ES-I3 (cell line): ENCODE measurements around the gene SFMBT2.
A peak's percentile ranks its signal among the peaks of the same experiment; 100 is the strongest.

Experiments
- H3K36me3 ChIP-seq: 2 replicates; pipeline ENCODE4 v1.6.1; 2013; ENCODE audit warnings: mild to moderate bottlenecking, low read length, control low read depth, moderate library complexity; ENCODE audit not compliant: insufficient read depth
- H3K4me1 ChIP-seq: 2 replicates; pipeline ENCODE4 v1.6.1; 2013; ENCODE audit warnings: mild to moderate bottlenecking, control low read depth, low read length; ENCODE audit not compliant: insufficient read depth
- H3K9ac ChIP-seq: 2 replicates; pipeline ENCODE4 v1.6.1; 2013; ENCODE audit warnings: low read depth, mild to moderate bottlenecking, low read length, moderate library complexity
- H3K9me3 ChIP-seq: 2 replicates; pipeline ENCODE4 v1.6.1; 2013; ENCODE audit warnings: mild to moderate bottlenecking, low read length, moderate library complexity; ENCODE audit not compliant: control insufficient read depth, insufficient read depth

The SFMBT2 gene

DNA sequence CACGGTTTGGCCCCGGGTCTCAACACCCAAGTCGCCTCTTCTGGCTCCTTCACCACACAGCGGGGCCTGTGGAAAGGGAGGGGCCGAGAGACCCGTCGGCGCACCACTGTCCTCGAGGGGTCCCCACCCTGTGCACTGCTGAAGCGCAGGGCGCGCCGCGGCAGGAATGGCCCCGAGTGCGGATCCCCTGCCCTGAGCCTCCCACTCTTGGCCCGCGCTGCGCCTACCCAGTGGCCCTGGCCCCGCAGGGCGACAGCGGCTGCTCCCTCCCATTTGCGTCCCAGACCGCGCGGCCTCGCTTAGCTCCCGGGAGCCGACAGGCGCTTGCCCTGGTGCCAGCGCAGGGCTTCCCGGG is 2.1 kb upstream of the SFMBT2 start:
- H3K9ac ChIP-seq: peak overlapping the region; percentile 86
- no peaks in the 10 kb centered on the region for H3K9me3 ChIP-seq
- H3K4me1 ChIP-seq: no peaks in the 10 kb centered on the region; the same call in 1 of the 2 replicates
- no peaks in the 10 kb centered on the region for H3K36me3 ChIP-seq

DNA sequence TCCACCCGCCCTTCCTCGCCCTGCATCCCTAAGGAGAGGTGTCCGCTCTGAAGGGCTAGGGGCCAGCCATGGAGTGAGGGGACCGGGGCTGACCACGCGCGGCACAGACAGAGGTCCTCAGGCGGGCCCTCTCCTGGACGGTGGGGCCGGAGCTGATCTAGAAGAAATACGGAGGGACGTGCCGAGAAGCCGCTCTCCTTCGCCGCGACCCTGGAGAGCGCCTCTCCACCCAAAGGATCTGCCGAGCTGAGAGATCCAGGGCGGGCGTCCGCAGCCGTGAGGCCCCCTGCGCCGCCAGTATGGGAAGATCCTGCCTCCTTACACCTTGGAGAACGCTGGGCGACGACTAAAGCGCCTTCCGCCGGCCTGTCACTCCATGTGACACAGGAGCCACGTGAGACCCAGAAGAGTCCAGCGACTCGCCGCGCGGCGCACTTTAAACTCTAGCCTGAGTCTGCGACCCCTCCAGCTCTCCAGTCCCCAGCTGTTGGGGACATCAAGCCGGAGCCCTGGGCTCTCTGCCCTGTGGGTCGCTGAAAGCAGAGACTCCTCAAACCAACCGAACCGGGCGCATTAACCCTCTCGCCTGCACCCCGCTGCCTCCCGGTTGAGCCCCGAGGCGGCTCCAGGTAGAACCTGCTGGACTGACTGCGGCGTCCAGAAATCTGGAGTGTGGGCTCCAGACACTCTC is 1.5 kb upstream of the SFMBT2 start:
- peak overlapping the region; percentile 86 for H3K9ac ChIP-seq
- H3K9me3 ChIP-seq: no peaks in the 10 kb centered on the region
- no peaks in the 10 kb centered on the region for H3K36me3 ChIP-seq
- H3K4me1 ChIP-seq: no peaks in the 10 kb centered on the region; the same call in 1 of the 2 replicates

DNA sequence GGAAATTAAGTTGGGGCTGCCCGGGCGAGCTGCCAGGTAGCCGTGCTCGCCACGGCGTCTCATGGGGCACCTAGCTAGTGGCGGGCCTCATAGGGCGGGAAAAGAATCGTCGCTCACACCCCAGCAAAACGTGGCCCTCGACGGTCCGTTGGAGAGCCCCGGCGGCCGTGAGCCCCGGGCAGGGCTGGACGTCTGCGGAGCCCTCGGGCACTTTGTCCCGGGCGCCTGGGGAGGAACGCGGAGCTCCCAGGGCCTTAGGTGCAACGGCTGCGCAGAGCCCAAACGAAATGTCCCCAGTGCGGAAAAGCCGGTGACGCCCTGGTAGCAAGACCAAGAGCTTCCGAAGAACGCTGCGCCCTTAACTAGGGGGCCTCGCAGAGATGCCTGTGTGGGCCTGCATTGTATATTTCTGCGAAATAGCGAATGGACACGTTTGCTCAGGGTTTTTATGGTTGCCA is 866 bp upstream of the SFMBT2 start:
- Histone ChIP-seq H3K36me3 (no peaks in the 10 kb centered on the region), H3K4me1 (no peaks in the 10 kb centered on the region; the same call in 1 of the 2 replicates), H3K9me3 (no peaks in the 10 kb centered on the region), H3K9ac (peak overlapping the region; percentile 86)

DNA sequence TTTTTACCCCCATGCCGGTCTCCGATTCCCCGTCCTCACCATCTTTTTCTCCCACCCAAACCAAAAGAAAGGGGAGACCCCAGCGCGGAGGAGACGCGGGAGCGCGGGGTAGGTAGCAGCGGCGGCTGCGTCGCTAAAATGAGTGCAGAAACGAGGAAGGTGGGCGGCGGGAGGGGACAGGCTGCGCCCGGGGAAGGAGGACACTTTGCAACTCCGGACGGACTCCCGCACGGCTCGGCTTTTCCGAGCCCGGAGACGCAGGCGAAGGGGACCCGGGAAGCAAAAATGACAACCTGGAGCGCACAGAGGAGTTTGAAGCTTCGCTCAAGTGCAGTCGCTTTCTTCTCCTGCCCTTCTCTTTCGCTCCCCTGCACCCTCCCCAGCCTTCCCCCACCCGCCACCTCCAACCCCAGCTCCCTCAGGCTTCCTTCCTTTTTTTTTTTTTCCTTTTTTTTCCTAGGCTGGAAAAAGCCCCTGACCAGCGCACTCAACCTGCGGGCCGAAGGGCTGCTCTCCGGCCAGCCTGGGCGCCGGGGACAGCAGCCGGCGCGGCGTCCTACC is 453 bp downstream of the SFMBT2 start:
- peak overlapping the region; percentile 86 for H3K9ac ChIP-seq
- no peaks in the 10 kb centered on the region; the same call in 1 of the 2 replicates for H3K4me1 ChIP-seq
- H3K36me3 ChIP-seq: no peaks in the 10 kb centered on the region
- H3K9me3 ChIP-seq: no peaks in the 10 kb centered on the region

GRCh38 chr10:7409732-7410168 is 1.1 kb downstream of the SFMBT2 start:
- no peaks in the 10 kb centered on the region for H3K36me3 ChIP-seq
- no peaks in the 10 kb centered on the region for H3K9me3 ChIP-seq
- peak overlapping the region; percentile 86 for H3K9ac ChIP-seq
- no peaks in the 10 kb centered on the region; the same call in 1 of the 2 replicates for H3K4me1 ChIP-seq

DNA sequence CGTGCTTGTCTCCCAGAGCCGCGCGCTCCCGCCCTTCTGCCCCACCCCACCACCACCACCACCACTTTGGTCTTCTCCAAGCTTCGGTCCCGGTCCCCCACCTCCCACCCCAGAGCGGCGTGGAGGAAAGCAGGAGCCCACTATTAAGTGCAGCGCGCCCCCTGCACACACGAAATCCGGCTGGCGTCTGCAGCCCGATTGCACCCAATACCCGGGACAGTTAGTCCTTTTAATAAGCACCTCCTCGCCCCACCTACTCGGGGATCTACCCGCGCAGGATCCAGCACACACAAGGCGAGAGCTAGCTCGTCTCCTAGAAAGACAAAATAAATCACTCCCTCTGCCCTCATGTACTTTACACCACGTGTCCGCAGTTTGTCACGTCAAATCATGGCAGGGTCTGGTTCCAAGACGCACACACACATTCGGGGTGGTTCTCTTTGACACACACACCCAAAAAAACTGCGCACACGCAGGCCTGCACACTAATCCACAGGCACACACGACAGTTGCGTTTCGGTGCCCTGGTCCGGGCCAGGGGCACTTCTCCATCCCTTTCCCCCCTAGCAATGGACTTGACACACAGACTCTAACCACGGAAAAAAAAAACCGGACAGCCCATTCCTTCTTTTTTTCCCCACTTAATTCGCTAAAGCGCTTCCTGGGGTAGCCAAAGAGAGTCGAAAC is 1.6 kb downstream of the SFMBT2 start:
- Histone ChIP-seq H3K36me3 (no peaks in the 10 kb centered on the region), H3K9ac (peak overlapping the region; percentile 86), H3K9me3 (no peaks in the 10 kb centered on the region), H3K4me1 (no peaks in the 10 kb centered on the region; the same call in 1 of the 2 replicates)

DNA sequence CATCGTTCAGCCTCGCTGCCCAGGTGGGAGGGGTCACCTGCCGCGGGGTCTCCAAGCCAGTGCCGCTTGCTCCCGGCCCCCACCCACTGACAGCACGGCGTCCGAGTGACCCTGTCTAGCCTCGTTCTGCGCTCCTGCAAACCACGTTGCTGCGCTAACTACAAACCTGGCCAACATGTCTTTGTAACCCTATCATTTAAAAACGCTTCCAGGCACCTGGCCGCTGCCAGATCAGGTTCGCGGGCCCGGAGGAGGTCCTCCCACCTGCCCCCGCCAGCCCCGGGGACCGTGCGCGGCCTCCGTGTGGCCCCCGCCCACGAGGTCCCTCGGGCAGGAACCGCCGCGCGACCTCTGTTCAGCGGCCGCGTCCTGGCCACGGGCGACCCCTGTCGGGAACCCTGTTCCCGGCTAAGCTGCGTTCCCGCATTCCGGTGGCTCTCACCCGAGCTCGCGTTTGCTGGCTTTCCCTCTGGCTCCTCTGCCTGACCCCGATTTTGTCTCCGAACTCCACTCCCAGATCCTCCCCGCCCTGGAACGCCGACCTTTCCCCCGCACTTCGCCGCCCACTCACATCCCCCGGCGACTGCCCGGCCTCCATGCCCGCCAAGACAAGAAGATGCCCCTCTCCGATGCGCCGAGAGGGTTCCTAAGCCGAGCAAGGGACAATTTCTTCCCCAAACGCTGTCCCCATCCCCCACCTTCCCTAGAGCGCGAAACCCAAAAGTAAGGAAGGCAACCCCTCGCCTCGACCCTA is 2.4 kb downstream of the SFMBT2 start:
- H3K9me3 ChIP-seq: no peaks in the 10 kb centered on the region
- no peaks in the 10 kb centered on the region; the same call in 1 of the 2 replicates for H3K4me1 ChIP-seq
- H3K36me3 ChIP-seq: no peaks in the 10 kb centered on the region
- H3K9ac ChIP-seq: peak overlapping the region; percentile 86

- no peaks in the 10 kb centered on the region for H3K36me3 ChIP-seq
- H3K9ac ChIP-seq: peak overlapping the region; percentile 86
- H3K4me1 ChIP-seq: no peaks in the 10 kb centered on the region; the same call in 1 of the 2 replicates
- no peaks in the 10 kb centered on the region for H3K9me3 ChIP-seq
These were observed 3.2 kb downstream of the SFMBT2 start for GRCh38 chr10:7407368-7408290.

GRCh38 chr10:7406712-7407333 is 4.0 kb downstream of the SFMBT2 start:
- Histone ChIP-seq H3K9me3 (no peaks in the 10 kb centered on the region), H3K4me1 (no peaks in the 10 kb centered on the region; the same call in 1 of the 2 replicates), H3K36me3 (no peaks in the 10 kb centered on the region), H3K9ac (peak overlapping the region; percentile 86; the same call in 1 of the 2 replicates)

DNA sequence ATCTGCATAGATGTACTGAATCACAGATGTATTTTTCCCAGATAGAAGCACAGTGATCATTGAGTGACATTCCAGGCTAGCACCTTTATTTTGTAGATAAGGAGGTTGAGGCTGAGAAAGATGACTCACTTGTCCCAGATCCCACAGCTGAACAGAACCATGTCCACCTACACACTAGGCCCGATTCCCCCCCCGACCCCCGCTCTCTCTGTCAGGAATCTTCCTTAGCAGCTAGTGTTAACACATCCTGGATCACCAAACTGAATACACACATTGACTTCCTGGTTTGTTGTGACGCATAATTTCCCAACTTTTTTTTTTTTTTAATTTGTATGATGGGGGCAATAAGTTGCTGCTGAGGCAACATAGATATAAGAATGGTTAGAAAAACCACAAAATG is 5.2 kb downstream of the SFMBT2 start:
- H3K9ac ChIP-seq: no peak overlapping the region
- H3K36me3 ChIP-seq: no peaks in the 10 kb centered on the region
- no peaks in the 10 kb centered on the region for H3K9me3 ChIP-seq
- no peaks in the 10 kb centered on the region; the same call in 1 of the 2 replicates for H3K4me1 ChIP-seq

- no peak overlapping the region for H3K9ac ChIP-seq
- H3K4me1 ChIP-seq: no peaks in the 10 kb centered on the region; the same call in 1 of the 2 replicates
- no peaks in the 10 kb centered on the region for H3K9me3 ChIP-seq
- H3K36me3 ChIP-seq: no peaks in the 10 kb centered on the region
These were observed 7.2 kb downstream of the SFMBT2 start for GRCh38 chr10:7403620-7404019.

DNA sequence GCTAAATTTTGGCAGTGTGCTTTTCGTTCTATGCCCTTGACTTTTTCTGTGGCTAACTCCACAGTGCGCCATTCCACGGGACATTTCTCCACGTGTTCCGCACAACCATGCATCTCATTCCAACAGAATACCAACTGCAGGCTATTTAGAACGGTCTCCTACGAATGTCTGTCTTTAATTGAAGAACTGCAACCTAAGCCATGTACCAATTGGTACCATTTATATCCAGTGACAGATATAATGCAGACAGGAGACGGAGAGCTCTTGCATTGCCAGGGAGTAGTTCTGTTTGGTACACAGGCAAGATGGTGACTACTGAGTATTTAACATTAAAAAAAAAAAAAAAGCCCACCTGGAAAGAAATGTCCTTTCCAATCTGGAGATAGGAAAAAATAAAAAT is 9.1 kb downstream of the SFMBT2 start:
- Histone ChIP-seq H3K36me3 (no peaks in the 10 kb centered on the region), H3K9me3 (no peaks in the 10 kb centered on the region), H3K4me1 (no peaks in the 10 kb centered on the region; the same call in 1 of the 2 replicates), H3K9ac (no peak overlapping the region)

GRCh38 chr10:7401156-7401555 is 9.7 kb downstream of the SFMBT2 start:
- Histone ChIP-seq H3K4me1 (no peaks in the 10 kb centered on the region), H3K9ac (no peak overlapping the region), H3K36me3 (no peaks in the 10 kb centered on the region), H3K9me3 (no peaks in the 10 kb centered on the region)
